ENCODE data around the gene POU2F1.

- TF ChIP-seq CTCF (IDR thresholded peaks at IDR 0.05) (no peak), EZH2 (IDR thresholded peaks at IDR 0.05; ENCODE audit: borderline replicate concordance, insufficient read depth, low read depth, low read length, poor library complexity, severe bottlenecking) (no peak)
Measured at GRCh38 chr1:167173516-167174184, 47.0 kb upstream of the POU2F1 start.
